Hepatocyte (in vitro differentiated cells): Measurements from ENCODE around the gene NXN.
"Not testable (repeated sequence)": the region's sequence is repeated elsewhere in the genome, so short reads cannot be mapped to it uniquely, and the experiment has no call there.

Source experiments
- EZH2 ChIP-seq: fragments of 200-600 bp; sonication (generic); IDR thresholded peaks from 2 replicates; pipeline ENCODE4 v1.6.1; 2016; ENCODE audit warnings: antibody characterized with exemption, mild to moderate bottlenecking, borderline replicate concordance
- TF ChIP-seq, protein P1 (sequence below): fragments of 200-600 bp; sonication (generic); IDR thresholded peaks from 2 replicates; pipeline ENCODE4 v1.5.1; 2016; ENCODE audit warnings: antibody characterized with exemption, mild to moderate bottlenecking; ENCODE audit not compliant: poor library complexity

DNA sequence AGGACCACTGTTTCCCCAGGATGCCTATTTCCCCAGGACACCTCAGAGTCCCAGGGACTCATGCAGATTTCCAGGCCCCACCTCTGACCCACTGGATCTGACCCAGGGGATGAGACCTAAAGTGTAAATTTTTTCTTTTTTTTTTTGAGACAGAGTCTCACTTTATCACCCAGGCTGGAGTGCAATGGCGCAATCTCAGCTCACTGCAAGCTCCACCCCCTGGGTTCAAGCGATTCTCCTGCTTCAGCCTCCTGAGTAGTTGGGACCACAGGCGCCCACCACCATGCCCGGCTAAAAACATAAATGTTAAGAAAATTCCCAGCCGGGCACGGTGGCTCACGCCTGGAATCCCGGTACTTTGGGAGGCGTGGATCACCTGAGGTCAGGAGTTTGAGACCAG lies 126.7 kb downstream of the NXN start:
- TF ChIP-seq, protein P1, sequence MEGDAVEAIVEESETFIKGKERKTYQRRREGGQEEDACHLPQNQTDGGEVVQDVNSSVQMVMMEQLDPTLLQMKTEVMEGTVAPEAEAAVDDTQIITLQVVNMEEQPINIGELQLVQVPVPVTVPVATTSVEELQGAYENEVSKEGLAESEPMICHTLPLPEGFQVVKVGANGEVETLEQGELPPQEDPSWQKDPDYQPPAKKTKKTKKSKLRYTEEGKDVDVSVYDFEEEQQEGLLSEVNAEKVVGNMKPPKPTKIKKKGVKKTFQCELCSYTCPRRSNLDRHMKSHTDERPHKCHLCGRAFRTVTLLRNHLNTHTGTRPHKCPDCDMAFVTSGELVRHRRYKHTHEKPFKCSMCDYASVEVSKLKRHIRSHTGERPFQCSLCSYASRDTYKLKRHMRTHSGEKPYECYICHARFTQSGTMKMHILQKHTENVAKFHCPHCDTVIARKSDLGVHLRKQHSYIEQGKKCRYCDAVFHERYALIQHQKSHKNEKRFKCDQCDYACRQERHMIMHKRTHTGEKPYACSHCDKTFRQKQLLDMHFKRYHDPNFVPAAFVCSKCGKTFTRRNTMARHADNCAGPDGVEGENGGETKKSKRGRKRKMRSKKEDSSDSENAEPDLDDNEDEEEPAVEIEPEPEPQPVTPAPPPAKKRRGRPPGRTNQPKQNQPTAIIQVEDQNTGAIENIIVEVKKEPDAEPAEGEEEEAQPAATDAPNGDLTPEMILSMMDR, result not testable (repeated sequence)
- TF ChIP-seq EZH2, result not testable (repeated sequence)
